ENCODE measurements around the gene PDE4C. TPM values are rescaled to one million over a fixed set of nuclear protein-coding genes. Genes with fewer than 3 reads are reported as not detected.

The PDE4C gene
- total RNA-seq, 1 experiment from 2014 or later = 3.0 TPM

- no peaks in the 10 kb centered on the region; the same call in 1 of the 2 replicates for H3K36me3 Mint-ChIP-seq
- CTCF ChIA-PET = interaction anchor here (0.6 to 3.6 kb wide), 4 partner anchors 9 to 15 kb away, joined by 3 to 14 read pairs (median 5); partner anchors contain the start of gene MPV17L2
- ATAC-seq (no peak), DNase-seq (ENCODE audit: low spot score) (no peak)
- H3K4me3 Mint-ChIP-seq = no peak overlapping the region
- no peak for TF ChIP-seq ZNF416 (CRISPR knock-in tag; IDR thresholded peaks at IDR 0.05)
- no peak for TF ChIP-seq ZNF317 (CRISPR knock-in tag; IDR thresholded peaks at IDR 0.05; ENCODE audit: borderline replicate concordance, low read depth)
- no peak for TF ChIP-seq FOXJ3 (CRISPR knock-in tag; IDR thresholded peaks at IDR 0.05; ENCODE audit: borderline replicate concordance)
- no peak for TF ChIP-seq OVOL2 (CRISPR knock-in tag; IDR thresholded peaks at IDR 0.05; ENCODE audit: borderline replicate concordance)
- TF ChIP-seq FOXP4 (CRISPR knock-in tag; IDR thresholded peaks at IDR 0.05) = no peak
- TF ChIP-seq ATF1 (CRISPR knock-in tag; IDR thresholded peaks at IDR 0.05) = no peak
- no peak for TF ChIP-seq GTF2I (CRISPR knock-in tag; conservative IDR thresholded peaks at IDR 0.05)
- no peak for TF ChIP-seq ESRRA (CRISPR knock-in tag; IDR thresholded peaks at IDR 0.05; ENCODE audit: borderline replicate concordance)
- no peak for TF ChIP-seq PREB (CRISPR knock-in tag; IDR thresholded peaks at IDR 0.05; ENCODE audit: borderline replicate concordance)
- no peak for TF ChIP-seq JAZF1 (CRISPR knock-in tag; IDR thresholded peaks at IDR 0.05)
- TF ChIP-seq NR3C1 (CRISPR knock-in tag; conservative IDR thresholded peaks at IDR 0.05; ENCODE audit: low read depth) = no peak
- no peak for TF ChIP-seq RORB (CRISPR knock-in tag; IDR thresholded peaks at IDR 0.05)
- TF ChIP-seq NR2C2 (CRISPR knock-in tag; IDR thresholded peaks at IDR 0.05) = no peak
- no peak for TF ChIP-seq EMX1 (CRISPR knock-in tag; IDR thresholded peaks at IDR 0.05)
- TF ChIP-seq ZNF281 (CRISPR knock-in tag; IDR thresholded peaks at IDR 0.05) = no peak
- no peak for TF ChIP-seq NR1H2 (CRISPR knock-in tag; IDR thresholded peaks at IDR 0.05)
- TF ChIP-seq E2F4 (CRISPR knock-in tag; IDR thresholded peaks at IDR 0.05; ENCODE audit: borderline replicate concordance, low read depth) = no peak
- no peak overlapping the region for H3K27ac Mint-ChIP-seq
- no peaks in the 10 kb centered on the region for H3K9me3 Mint-ChIP-seq
- POLR2A ChIA-PET = no interaction called here
- peaks cover 9% of the 10 kb centered on the region for H3K4me1 Mint-ChIP-seq
- peaks cover 19% of the 10 kb centered on the region for H3K27me3 Mint-ChIP-seq (ENCODE audit: low read depth)
Measured at GRCh38 chr19:18176367-18177310, 49.6 kb downstream of the PDE4C start.

- H3K36me3 Mint-ChIP-seq = peaks cover 8% of the 10 kb centered on the region
- no peak overlapping the region; the same call in 1 of the 2 replicates for H3K4me3 Mint-ChIP-seq
- peaks cover 9% of the 10 kb centered on the region for H3K4me1 Mint-ChIP-seq
- ATAC-seq (no peak), DNase-seq (ENCODE audit: low spot score) (no peak)
- POLR2A ChIA-PET = no interaction called here
- no peaks in the 10 kb centered on the region for H3K9me3 Mint-ChIP-seq
- CTCF ChIA-PET = interaction anchor here (0.7 to 3.6 kb wide), 6 partner anchors 13 to 153 kb away, joined by 3 to 14 read pairs (median 3); partner anchors contain the start of gene MPV17L2
- H3K27me3 Mint-ChIP-seq (ENCODE audit: low read depth) = peaks cover 19% of the 10 kb centered on the region
- no peak overlapping the region for H3K27ac Mint-ChIP-seq
- TF ChIP-seq KAT7 (CRISPR knock-in tag; IDR thresholded peaks at IDR 0.05; ENCODE audit: borderline replicate concordance) (no peak), PRRX2 (CRISPR knock-in tag; IDR thresholded peaks at IDR 0.05) (no peak), FOXK1 (CRISPR knock-in tag; IDR thresholded peaks at IDR 0.05) (no peak), ZNF121 (CRISPR knock-in tag; IDR thresholded peaks at IDR 0.05) (no peak), ZNF317 (CRISPR knock-in tag; IDR thresholded peaks at IDR 0.05; ENCODE audit: borderline replicate concordance, low read depth) (no peak), USF2 (CRISPR knock-in tag; IDR thresholded peaks at IDR 0.05) (no peak), ZNF425 (CRISPR knock-in tag; conservative IDR thresholded peaks at IDR 0.05) (no peak)
Measured at GRCh38 chr19:18174983-18175382, 51.3 kb downstream of the PDE4C start.
